Tibial nerve (tissue), 4 donors: Measurements from ENCODE around the gene EIF2S3B. TPM values are rescaled to one million over a fixed set of nuclear protein-coding genes. Genes with fewer than 3 reads are reported as not detected.

Experiments used
- DNase-seq, 2 donors: peaks; one replicate each; pipeline ENCODE4 v3.0.0-alpha.2; 2019; ENCODE audit warnings: low spot score in 2 of 2
- H3K27ac ChIP-seq, 4 donors: fragments of 200-600 bp; sonication (generic) in 3 of 4; one replicate each; pipeline ENCODE4 v1.5.1; 2017 to 2019; ENCODE audit warnings: mild to moderate bottlenecking in 1 of 4
- H3K27me3 ChIP-seq, 2 donors: fragments of 200-600 bp; sonication (generic) in 1 of 2; one replicate each; pipeline versions ENCODE4 v1.5.1 to v1.6.0; 2017 to 2019
- H3K36me3 ChIP-seq, 3 donors: fragments of 200-600 bp; sonication (generic); one replicate each; pipeline ENCODE4 v1.5.1; 2018 to 2019
- H3K4me1 ChIP-seq, 4 donors: fragments of 200-600 bp; sonication (generic) in 3 of 4; one replicate each; pipeline ENCODE4 v1.5.1; 2017 to 2019
- H3K4me3 ChIP-seq, 4 donors: fragments of 200-600 bp; sonication (generic) in 3 of 4; one replicate each; pipeline ENCODE4 v1.5.1; 2017 to 2019; ENCODE audit warnings: mild to moderate bottlenecking in 1 of 4, moderate library complexity in 1 of 4
- H3K9me3 ChIP-seq, 4 donors: fragments of 200-600 bp; sonication (generic) in 3 of 4; one replicate each; pipeline ENCODE4 v1.5.1; 2017 to 2019
- EP300 ChIP-seq, 2 donors: sonication (generic); formaldehyde crosslinking; IDR thresholded peaks; one replicate each; pipeline ENCODE4 v1.6.1; 2017; ENCODE audit warnings: antibody characterized with exemption in 2 of 2, mild to moderate bottlenecking in 1 of 2
- POLR2A ChIP-seq, 2 donors: fragments of 450-650 bp; IDR thresholded peaks; one replicate each; pipeline ENCODE4 v1.6.1; 2017; ENCODE audit warnings: antibody characterized with exemption in 2 of 2, mild to moderate bottlenecking in 2 of 2, moderate library complexity in 2 of 2
- WGBS, 2 donors: methylation state at CpG; one replicate each; pipeline ENCODE4 v1.1.5; 2018; 5-methylcytosine and 5-hydroxymethylcytosine counted together
- total RNA-seq, 4 donors: library from RNA; depleted of rRNA; stranded (reverse); fragments of >200 nt; gene quantifications; one replicate each; pipeline ENCODE4 v1.1.0, GENCODE V29; 2016
- TF ChIP-seq, protein P1 (sequence below), 5 experiments: fragments of 200-600 bp in 3 of 5; fragments of 450-650 bp in 2 of 5; sonication (generic) in 3 of 5; IDR thresholded peaks; one replicate each; pipeline ENCODE4 v1.5.1; 2016 to 2019; ENCODE audit warnings: antibody characterized with exemption in 5 of 5, mild to moderate bottlenecking in 3 of 5, moderate library complexity in 2 of 5

The EIF2S3B gene
- total RNA-seq, 4 donors from 2014 or later, result 0.42 TPM; not detected in 3

GRCh38 chr12:10537721-10538120 is 32.0 kb downstream of the EIF2S3B start:
- Histone ChIP-seq H3K36me3 (no peaks in the 10 kb centered on the region), H3K9me3 (no peaks in the 10 kb centered on the region), H3K27me3 (no peaks in the 10 kb centered on the region), H3K27ac (no peak overlapping the region), H3K4me3 (no peak overlapping the region), H3K4me1 (no peaks in the 10 kb centered on the region)
- 58 to 64% methylated on average over 3 of the region's 3 CpGs for WGBS, 2 donors
- TF ChIP-seq, protein P1, sequence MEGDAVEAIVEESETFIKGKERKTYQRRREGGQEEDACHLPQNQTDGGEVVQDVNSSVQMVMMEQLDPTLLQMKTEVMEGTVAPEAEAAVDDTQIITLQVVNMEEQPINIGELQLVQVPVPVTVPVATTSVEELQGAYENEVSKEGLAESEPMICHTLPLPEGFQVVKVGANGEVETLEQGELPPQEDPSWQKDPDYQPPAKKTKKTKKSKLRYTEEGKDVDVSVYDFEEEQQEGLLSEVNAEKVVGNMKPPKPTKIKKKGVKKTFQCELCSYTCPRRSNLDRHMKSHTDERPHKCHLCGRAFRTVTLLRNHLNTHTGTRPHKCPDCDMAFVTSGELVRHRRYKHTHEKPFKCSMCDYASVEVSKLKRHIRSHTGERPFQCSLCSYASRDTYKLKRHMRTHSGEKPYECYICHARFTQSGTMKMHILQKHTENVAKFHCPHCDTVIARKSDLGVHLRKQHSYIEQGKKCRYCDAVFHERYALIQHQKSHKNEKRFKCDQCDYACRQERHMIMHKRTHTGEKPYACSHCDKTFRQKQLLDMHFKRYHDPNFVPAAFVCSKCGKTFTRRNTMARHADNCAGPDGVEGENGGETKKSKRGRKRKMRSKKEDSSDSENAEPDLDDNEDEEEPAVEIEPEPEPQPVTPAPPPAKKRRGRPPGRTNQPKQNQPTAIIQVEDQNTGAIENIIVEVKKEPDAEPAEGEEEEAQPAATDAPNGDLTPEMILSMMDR (IDR thresholded peaks at IDR 0.05), result no peak
- TF ChIP-seq POLR2A (IDR thresholded peaks at IDR 0.05), result no peak
- no peak for TF ChIP-seq EP300 (IDR thresholded peaks at IDR 0.05)
- DNase-seq, result no peak

DNA sequence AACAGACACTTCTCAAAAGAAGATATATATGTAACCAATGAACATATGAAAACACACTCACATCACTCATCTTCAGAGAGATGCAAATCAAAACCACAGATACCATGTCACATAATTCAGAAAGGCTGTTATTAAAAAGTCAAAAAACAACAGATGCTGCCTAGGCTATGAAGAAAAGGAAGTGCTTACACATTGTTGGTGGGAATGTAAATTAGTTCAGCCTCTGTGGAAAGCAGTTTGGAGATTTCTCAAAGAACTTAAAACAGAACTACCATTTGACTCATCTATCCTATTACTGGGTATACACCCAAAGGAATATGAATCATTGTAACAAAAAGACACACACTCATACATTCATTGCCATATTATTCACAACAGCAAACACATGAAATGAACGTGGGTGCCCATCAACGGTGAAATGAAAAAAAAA is 35.1 kb downstream of the EIF2S3B start:
- Histone ChIP-seq H3K27ac (no peak overlapping the region), H3K27me3 (no peaks in the 10 kb centered on the region), H3K4me1 (no peaks in the 10 kb centered on the region), H3K4me3 (no peak overlapping the region), H3K36me3 (no peaks in the 10 kb centered on the region), H3K9me3 (no peaks in the 10 kb centered on the region)
- no peak for TF ChIP-seq POLR2A (IDR thresholded peaks at IDR 0.05)
- TF ChIP-seq, protein P1 (IDR thresholded peaks at IDR 0.05), result no peak
- TF ChIP-seq EP300 (IDR thresholded peaks at IDR 0.05), result no peak
- WGBS, 2 donors, result 76 to 78% methylated on average over 2 of the region's 2 CpGs
- no peak for DNase-seq

- Histone ChIP-seq H3K27me3 (no peaks in the 10 kb centered on the region), H3K36me3 (no peaks in the 10 kb centered on the region), H3K9me3 (no peaks in the 10 kb centered on the region), H3K27ac (no peak overlapping the region), H3K4me1 (no peaks in the 10 kb centered on the region), H3K4me3 (no peak overlapping the region)
- WGBS, 2 donors, result 80 to 83% methylated on average over 7 of the region's 7 CpGs
- no peak for TF ChIP-seq EP300 (IDR thresholded peaks at IDR 0.05)
- no peak for TF ChIP-seq POLR2A (IDR thresholded peaks at IDR 0.05)
- TF ChIP-seq, protein P1 (IDR thresholded peaks at IDR 0.05), result no peak
- no peak for DNase-seq
Measured at GRCh38 chr12:10543499-10543898, 37.8 kb downstream of the EIF2S3B start.

DNA sequence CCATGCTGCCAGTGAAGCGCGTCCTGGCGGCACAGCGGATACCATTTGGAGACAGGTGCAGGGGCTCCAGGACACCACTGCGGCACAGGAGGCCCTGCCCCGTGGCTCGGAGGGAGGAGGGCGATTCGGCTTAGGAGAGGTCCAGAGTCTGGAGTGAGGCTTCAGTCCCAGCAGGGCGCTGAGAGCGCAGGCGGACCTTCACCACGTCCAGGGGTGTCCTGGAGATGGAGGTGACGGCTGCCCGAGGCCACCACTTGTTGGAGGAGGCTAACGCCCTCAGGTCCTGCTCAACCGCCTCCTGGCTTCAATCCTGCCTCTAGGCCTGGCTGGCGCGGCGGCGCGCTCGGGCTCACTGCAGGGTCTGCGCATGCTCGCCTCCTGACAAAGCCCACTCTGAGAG is 45.7 kb downstream of the EIF2S3B start:
- Histone ChIP-seq H3K4me3 (no peak overlapping the region), H3K4me1 (no peaks in the 10 kb centered on the region)

DNA sequence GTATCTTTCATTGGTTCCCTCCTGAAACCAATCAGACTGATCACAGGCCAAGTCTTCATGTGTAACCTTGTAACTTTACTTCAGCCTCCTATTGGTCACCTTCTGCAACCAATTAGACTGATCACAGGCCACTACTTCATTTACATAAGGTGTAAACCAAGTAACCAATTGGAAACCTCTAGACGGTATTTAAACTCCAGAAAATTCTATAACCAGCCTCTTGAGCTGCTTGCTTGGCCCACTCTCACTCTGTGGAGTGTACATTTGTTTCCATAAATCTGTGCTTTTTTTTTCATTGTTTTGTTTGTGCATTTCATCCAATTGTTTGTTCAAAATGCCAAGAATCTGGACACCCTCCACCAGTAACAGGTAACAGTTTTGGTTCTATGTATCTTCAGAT is 47.5 kb downstream of the EIF2S3B start:
- 85 to 93% methylated on average over 1 of the region's 1 CpG for WGBS, 2 donors
- Histone ChIP-seq H3K9me3 (no peaks in the 10 kb centered on the region), H3K27ac (no peak overlapping the region), H3K27me3 (no peaks in the 10 kb centered on the region), H3K36me3 (no peaks in the 10 kb centered on the region), H3K4me3 (no peak overlapping the region), H3K4me1 (no peaks in the 10 kb centered on the region)
- no peak for TF ChIP-seq EP300 (IDR thresholded peaks at IDR 0.05)
- TF ChIP-seq, protein P1 (IDR thresholded peaks at IDR 0.05), result no peak
- TF ChIP-seq POLR2A (IDR thresholded peaks at IDR 0.05), result no peak
- DNase-seq, result no peak

More for the DNA sequence above, 45.7 kb downstream of the EIF2S3B start:
- Histone ChIP-seq H3K9me3 (no peaks in the 10 kb centered on the region), H3K27ac (no peak overlapping the region), H3K27me3 (no peaks in the 10 kb centered on the region), H3K36me3 (no peaks in the 10 kb centered on the region)
- DNase-seq, result no peak
- WGBS, 2 donors, result 90 to 96% methylated on average over 21 to 23 of the region's 25 CpGs
- no peak for TF ChIP-seq POLR2A (IDR thresholded peaks at IDR 0.05)
- TF ChIP-seq, protein P1 (IDR thresholded peaks at IDR 0.05), result no peak
- no peak for TF ChIP-seq EP300 (IDR thresholded peaks at IDR 0.05)
